Lung (tissue), 12 donors: ENCODE data around the gene LANCL3. TPM values are rescaled to one million over a fixed set of nuclear protein-coding genes. Genes with fewer than 3 reads are reported as not detected.
A peak's percentile ranks its signal among the peaks of the same experiment; 100 is the strongest.

Experiments
- ATAC-seq: fragments of 200-7000 bp; cut with Tn5 transposase; one replicate; pipeline ENCODE4 v1.9.1; 2020; ENCODE audit warnings: moderate number of reproducible peaks; ENCODE audit not compliant: insufficient read depth, low FRiP score
- DNase-seq, 3 donors: peaks; one replicate each; pipeline ENCODE4 v3.0.0-alpha.2; 2013 to 2017
- H3K27ac ChIP-seq, 2 donors: one replicate each; pipeline ENCODE4 v1.5.1; 2013; ENCODE audit warnings: mild to moderate bottlenecking in 2 of 2, moderate library complexity in 2 of 2, control low read depth in 1 of 2, inconsistent platforms in 1 of 2, low read depth in 1 of 2, low read length in 1 of 2
- H3K27me3 ChIP-seq, 3 donors: one replicate each; pipeline ENCODE4 v1.5.1; 2013; ENCODE audit warnings: low read length in 2 of 3; ENCODE audit not compliant: control insufficient read depth in 3 of 3, insufficient read depth in 3 of 3
- H3K36me3 ChIP-seq, 4 donors: one replicate each; pipeline ENCODE4 v1.5.1; 2013; ENCODE audit warnings: low read length in 4 of 4, mild to moderate bottlenecking in 1 of 4, moderate library complexity in 1 of 4; ENCODE audit not compliant: control insufficient read depth in 4 of 4, insufficient read depth in 4 of 4
- H3K4me1 ChIP-seq, 5 donors: one replicate each; pipeline ENCODE4 v1.5.1; 2013; ENCODE audit warnings: low read length in 5 of 5, mild to moderate bottlenecking in 2 of 5, moderate library complexity in 1 of 5; ENCODE audit not compliant: control insufficient read depth in 5 of 5, insufficient read depth in 5 of 5
- H3K4me3 ChIP-seq: one replicate; pipeline ENCODE4 v1.5.1; 2013; ENCODE audit warnings: mild to moderate bottlenecking, control low read depth, moderate library complexity
- H3K9ac ChIP-seq, 2 donors: one replicate each; pipeline ENCODE4 v1.5.1; 2013; ENCODE audit warnings: low read length in 2 of 2, control low read depth in 1 of 2; ENCODE audit not compliant: insufficient read depth in 1 of 2
- H3K9me3 ChIP-seq, 4 donors: one replicate each; pipeline ENCODE4 v1.5.1; 2013; ENCODE audit warnings: low read length in 3 of 4, mild to moderate bottlenecking in 1 of 4, moderate library complexity in 1 of 4; ENCODE audit not compliant: control insufficient read depth in 4 of 4, insufficient read depth in 3 of 4
- CTCF ChIP-seq: IDR thresholded peaks from 2 replicates; pipeline ENCODE4 v1.5.1; 2012; ENCODE audit warnings: mild to moderate bottlenecking; ENCODE audit errors: control extremely low read depth, extremely low read depth
- WGBS, 2 donors: extraction: QIAGEN DNeasy Blood & Tissue Kit; methylation state at CpG; one replicate each; pipeline ENCODE4 v1.1.7; 2013; 5-methylcytosine and 5-hydroxymethylcytosine counted together
- polyA plus RNA-seq, 2 donors: library from polyadenylated mRNA; stranded (reverse); fragments of 200-250 nt; gene quantifications; one replicate each; pipeline ENCODE4 v1.2.1, GENCODE V29; 2013
- total RNA-seq, 2 donors: library from RNA; depleted of rRNA in 1 of 2; stranded (reverse); fragments of >200 nt in 1 of 2; gene quantifications; one replicate each; pipeline ENCODE4 v1.2.1, GENCODE V29; 2014 to 2021
- donor health status: control.
- donor health status: control.
- donor health status: Bipolar disorder and iron deficiency.
- donor health status: healthy.
- donor health status: DM: yes; HTN: yes; CAD: no.

Gene LANCL3
- total and polyA plus RNA-seq, 4 donors: 0.43 to 10.7 (median 1.4) TPM

GRCh38 chrX:37667141-37667540, 95.7 kb downstream of the LANCL3 start:
- no peak for ATAC-seq
- DNase-seq: no peak
- Histone ChIP-seq H3K9me3 (peaks cover 0 to 2% (median 0%) of the 10 kb centered on the region in 4 donors), H3K36me3 (no peaks in the 10 kb centered on the region), H3K27me3 (peaks cover 0 to 3% (median 2%) of the 10 kb centered on the region in 3 donors), H3K4me3 (no peak overlapping the region), H3K4me1 (no peaks in the 10 kb centered on the region), H3K9ac (no peak overlapping the region), H3K27ac (no peak overlapping the region)
- no peak for TF ChIP-seq CTCF
- WGBS, 2 donors: 81 to 95% methylated on average over 6 of the region's 6 CpGs

- Histone ChIP-seq H3K9me3 (no peaks in the 10 kb centered on the region), H3K4me3 (no peak overlapping the region), H3K4me1 (peaks cover 0 to 9% (median 0%) of the 10 kb centered on the region in 5 donors), H3K27me3 (peaks cover 0 to 5% (median 4%) of the 10 kb centered on the region in 3 donors), H3K9ac (no peak overlapping the region), H3K27ac (no peak overlapping the region), H3K36me3 (no peaks in the 10 kb centered on the region)
- ATAC-seq: no peak
- DNase-seq: no peak
- no peak for TF ChIP-seq CTCF
- 56 to 98% methylated on average over 4 of the region's 4 CpGs for WGBS, 2 donors
These were observed 101.1 kb downstream of the LANCL3 start for GRCh38 chrX:37672563-37672962.

GRCh38 chrX:37676811-37677210, 105.3 kb downstream of the LANCL3 start:
- ATAC-seq (no peak), DNase-seq (peak in 2 of 3 donors; percentile 86 to 89)
- H3K9ac ChIP-seq: no peak overlapping the region
- no peaks in the 10 kb centered on the region for H3K9me3 ChIP-seq
- no peak overlapping the region for H3K4me3 ChIP-seq
- H3K27me3 ChIP-seq: peaks cover 0 to 11% (median 7%) of the 10 kb centered on the region in 3 donors
- H3K4me1 ChIP-seq: peaks cover 0 to 9% (median 0%) of the 10 kb centered on the region in 5 donors
- H3K27ac ChIP-seq: no peak overlapping the region
- no peak for TF ChIP-seq CTCF
- H3K36me3 ChIP-seq: no peaks in the 10 kb centered on the region

GRCh38 chrX:37677243-37677642, 105.8 kb downstream of the LANCL3 start:
- peaks cover 0 to 9% (median 0%) of the 10 kb centered on the region in 5 donors for H3K4me1 ChIP-seq
- H3K4me3 ChIP-seq: no peak overlapping the region
- H3K9ac ChIP-seq: no peak overlapping the region
- ATAC-seq (no peak), DNase-seq (no peak)
- TF ChIP-seq CTCF: no peak
- WGBS, 2 donors: 29 to 91% methylated on average over 1 of the region's 1 CpG
- H3K9me3 ChIP-seq: no peaks in the 10 kb centered on the region
- no peak overlapping the region for H3K27ac ChIP-seq
- H3K36me3 ChIP-seq: no peaks in the 10 kb centered on the region
- H3K27me3 ChIP-seq: peaks cover 0 to 11% (median 7%) of the 10 kb centered on the region in 3 donors
